ENCODE measurements around the gene CRIP2. TPM values are rescaled to one million over a fixed set of nuclear protein-coding genes. Genes with fewer than 3 reads are reported as not detected.
A peak's percentile ranks its signal among the peaks of the same experiment; 100 is the strongest.

The CRIP2 gene
- total and polyA plus RNA-seq, 2 of the 8 experiments (the other 6 are each of a cell fraction or from before 2014, with no cell fraction given) = 4.2 to 13.5 TPM

DNA sequence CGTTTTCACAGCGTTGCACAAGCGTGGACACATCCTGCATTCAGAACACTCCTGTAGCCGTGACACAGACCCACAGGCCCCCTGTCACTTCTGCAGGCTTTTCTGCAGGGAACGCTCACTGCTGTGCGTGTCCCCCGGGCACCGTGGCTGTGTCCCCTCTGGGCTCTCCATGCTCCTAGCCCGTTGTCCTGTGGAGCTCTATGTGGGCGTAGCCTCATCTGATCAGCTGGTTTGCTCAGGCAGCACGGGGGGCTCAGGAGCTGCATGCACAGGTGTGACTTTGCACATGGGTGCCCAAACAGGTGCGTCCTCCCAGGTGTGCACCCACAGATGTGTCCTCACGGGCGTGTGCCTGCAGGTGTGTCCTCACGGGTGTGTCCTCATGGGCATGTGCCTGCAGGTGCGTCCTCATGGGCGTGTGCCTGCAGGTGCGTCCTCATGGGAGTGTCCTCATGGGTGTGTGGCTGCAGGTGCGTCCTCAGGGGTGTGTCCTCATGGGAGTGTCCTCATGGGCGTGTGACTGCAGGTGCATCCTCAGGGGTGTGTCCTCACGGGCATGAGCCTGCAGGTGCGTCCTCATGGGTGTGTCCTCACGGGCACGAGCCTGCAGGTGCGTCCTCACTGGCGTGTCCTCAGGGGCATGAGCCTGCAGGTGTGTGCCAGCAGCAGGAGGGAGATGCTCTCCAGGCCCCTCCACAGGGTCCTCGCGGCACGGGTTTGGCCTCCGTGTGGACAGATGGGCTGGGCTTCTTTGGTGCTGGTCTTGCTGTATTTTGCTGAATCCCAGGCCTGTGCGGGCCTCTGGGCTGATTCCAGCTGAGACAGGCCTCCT is 37.5 kb upstream of the CRIP2 start:
- peaks cover 16 to 62% of the 10 kb centered on the region in 2 experiments for H3K79me2 ChIP-seq (ENCODE audit: control insufficient read depth in 1 of 2, insufficient read depth in 2 of 2, low read length in 2 of 2)
- H3K23me2 ChIP-seq (ENCODE audit: low read depth, low read length) = no peaks in the 10 kb centered on the region
- H3K4me2 ChIP-seq (ENCODE audit: insufficient read depth in 1 of 2, low read depth in 2 of 2, low read length in 2 of 2) = no peak overlapping the region
- H3K18ac ChIP-seq (ENCODE audit: extremely low read depth, low read length) = no peak overlapping the region
- H3K36me3 ChIP-seq (ENCODE audit: control insufficient read depth in 2 of 4, insufficient read depth in 4 of 4, low read length in 3 of 4) = peaks cover 0 to 5% (median 0%) of the 10 kb centered on the region in 4 experiments; a peak in 3 of 8 replicates
- 0 out of 2 replicates have a peak overlapping the region, but pooled peaks have one; percentile 15 for H2BK5ac ChIP-seq (ENCODE audit: low read depth, low read length)
- no peak overlapping the region for H3K4me3 ChIP-seq (ENCODE audit: extremely low read depth in 1 of 4, insufficient read depth in 2 of 4, low read depth in 3 of 4, low read length in 4 of 4)
- H3K9ac ChIP-seq (replicated peaks in 1 of 4; ENCODE audit: extremely low read depth in 1 of 4, low read depth in 3 of 4, low read length in 3 of 4) = no peak overlapping the region
- H4K20me1 ChIP-seq (replicated peaks in 1 of 2; ENCODE audit: control insufficient read depth in 1 of 2, insufficient read depth in 2 of 2, low read length in 2 of 2) = peaks cover 45 to 61% of the 10 kb centered on the region in 2 experiments
- H3K23ac ChIP-seq (ENCODE audit: insufficient read length) = no peak overlapping the region
- no peak overlapping the region for H4K5ac ChIP-seq (ENCODE audit: insufficient read length, low read depth, low read length)
- FAIRE-seq = no peak
- no peak overlapping the region for H4K91ac ChIP-seq (replicated peaks; ENCODE audit: insufficient read length, low read length)
- H3K4me1 ChIP-seq (replicated peaks in 1 of 4; ENCODE audit: control insufficient read depth in 3 of 4, insufficient read depth in 4 of 4, low read length in 3 of 4) = peaks cover 0 to 7% (median 4%) of the 10 kb centered on the region in 4 experiments; a peak in 5 of 7 replicates
- H3K79me1 ChIP-seq (ENCODE audit: low read depth, low read length) = peaks cover 29% of the 10 kb centered on the region
- no peak overlapping the region for H2AFZ ChIP-seq (ENCODE audit: low read length)
- H3K56ac ChIP-seq (replicated peaks; ENCODE audit: insufficient read length, low read depth, low read length) = no peak overlapping the region
- ChIA-PET CTCF (ENCODE audit: partially characterized antibody) (interaction anchor here (1.6 to 1.8 kb wide), 2 partner anchors 33 to 52 kb away, joined by 3 to 10 read pairs; no protein-coding TSS in a partner anchor), POLR2A (ENCODE audit: partially characterized antibody) (interaction anchor here (0.8 to 5.7 kb wide), 5 partner anchors 12 to 71 kb away, joined by 3 to 43 read pairs (median 4); no protein-coding TSS in a partner anchor)
- H2AK5ac ChIP-seq (ENCODE audit: low read depth, low read length) = no peak overlapping the region
- H3K27me3 ChIP-seq (replicated peaks in 1 of 4; ENCODE audit: control insufficient read depth in 3 of 4, extremely low read depth in 1 of 4, insufficient read depth in 3 of 4, low read length in 3 of 4) = no peaks in the 10 kb centered on the region
- no peak overlapping the region for H2BK15ac ChIP-seq (ENCODE audit: low read length)
- H2BK120ac ChIP-seq (replicated peaks; ENCODE audit: low read depth, low read length) = no peak overlapping the region
- no peaks in the 10 kb centered on the region for H3K9me3 ChIP-seq (ENCODE audit: insufficient read depth in 2 of 2, low read depth in 1 of 2, low read length in 1 of 2)
- no peak overlapping the region for H3K14ac ChIP-seq (ENCODE audit: insufficient read length)
- no peak for DNase-seq (ENCODE audit: low read depth in 1 of 2, low spot score in 2 of 2)
- H3K27ac ChIP-seq (ENCODE audit: low read depth, low read length) = no peak overlapping the region
- WGBS, 2 experiments (ENCODE audit: extremely low coverage in 1 of 2, insufficient coverage in 1 of 2, insufficient read length in 1 of 2, insufficient replicate concordance in 2 of 2, low coverage in 1 of 2, low lambda C conversion rate in 2 of 2, missing lambda C conversion rate in 1 of 2) = 95% methylated on average over 27 of the region's 31 CpGs; no CpG with 5 or more reads in 1 of the 2 experiments
- no peak overlapping the region; the same call in 1 of the 2 replicates for H4K8ac ChIP-seq (ENCODE audit: extremely low read depth, insufficient read depth, low read length)
- no peak overlapping the region for H2BK20ac ChIP-seq (ENCODE audit: low read length)
- H2BK12ac ChIP-seq (ENCODE audit: low read depth, low read length) = no peak overlapping the region
- H3K4ac ChIP-seq (replicated peaks; ENCODE audit: insufficient read length, low read depth, low read length) = no peak overlapping the region
- no peak for TF ChIP-seq RFX5 (IDR thresholded peaks at IDR 0.05; ENCODE audit: borderline replicate concordance, low read depth, low read length)
- TF ChIP-seq SUZ12 (IDR thresholded peaks at IDR 0.05; ENCODE audit: low read length) = no peak
- no peak for TF ChIP-seq BRCA1 (IDR thresholded peaks at IDR 0.05; ENCODE audit: low read depth, low read length)
- TF ChIP-seq, protein P1, sequence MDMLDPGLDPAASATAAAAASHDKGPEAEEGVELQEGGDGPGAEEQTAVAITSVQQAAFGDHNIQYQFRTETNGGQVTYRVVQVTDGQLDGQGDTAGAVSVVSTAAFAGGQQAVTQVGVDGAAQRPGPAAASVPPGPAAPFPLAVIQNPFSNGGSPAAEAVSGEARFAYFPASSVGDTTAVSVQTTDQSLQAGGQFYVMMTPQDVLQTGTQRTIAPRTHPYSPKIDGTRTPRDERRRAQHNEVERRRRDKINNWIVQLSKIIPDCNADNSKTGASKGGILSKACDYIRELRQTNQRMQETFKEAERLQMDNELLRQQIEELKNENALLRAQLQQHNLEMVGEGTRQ (IDR thresholded peaks at IDR 0.05; ENCODE audit: low read length) = no peak
- no peak for TF ChIP-seq CREB1 (IDR thresholded peaks at IDR 0.05)
- TF ChIP-seq CTBP2 (IDR thresholded peaks at IDR 0.05; ENCODE audit: borderline replicate concordance, insufficient read depth, insufficient read length, low read length) = no peak
- no peak for TF ChIP-seq RNF2 (IDR thresholded peaks at IDR 0.05; ENCODE audit: borderline replicate concordance, low read depth, low read length, missing control alignments, poor library complexity, severe bottlenecking)
- no peak for TF ChIP-seq KDM1A (IDR thresholded peaks at IDR 0.05; ENCODE audit: borderline replicate concordance, low read length)
- no peak for TF ChIP-seq EZH2 (IDR thresholded peaks at IDR 0.05; ENCODE audit: low read depth, low read length, severe bottlenecking)
- no peak for TF ChIP-seq TCF12 (IDR thresholded peaks at IDR 0.05; ENCODE audit: low read depth, low read length)
